Measurements from ENCODE around the gene MANSC4. TPM values are rescaled to one million over a fixed set of nuclear protein-coding genes. Genes with fewer than 3 reads are reported as not detected.

The MANSC4 gene
- total RNA-seq, 1 experiment from 2014 or later = not detected

DNA sequence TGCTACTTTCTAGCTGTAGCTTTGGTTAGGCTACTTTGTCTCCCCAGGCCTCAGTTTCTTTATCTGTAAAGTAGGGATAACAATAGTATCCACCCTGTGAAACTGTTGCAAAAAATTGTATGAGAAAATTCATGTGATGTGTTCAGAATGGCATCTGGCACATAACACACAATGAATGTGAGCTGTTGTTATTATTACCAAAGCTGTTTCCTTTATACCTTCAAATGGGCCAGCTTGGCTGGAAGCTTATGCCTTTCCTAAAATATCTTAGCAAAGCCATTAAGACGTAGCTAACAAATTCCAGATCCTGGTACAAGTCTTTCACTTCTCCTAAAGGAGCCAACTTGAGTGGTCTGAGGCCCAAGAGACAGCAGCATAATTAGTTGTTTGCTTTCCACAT lies 25.2 kb upstream of the MANSC4 start:
- TF ChIP-seq E2F1 (CRISPR knock-in tag; IDR thresholded peaks at IDR 0.05) = no peak
- CTCF ChIA-PET = no interaction called here
- H3K4me3 Mint-ChIP-seq = no peak overlapping the region
- H3K4me1 Mint-ChIP-seq = peaks cover 6% of the 10 kb centered on the region
- ATAC-seq (no peak), DNase-seq (ENCODE audit: low spot score) (no peak)
- no peak overlapping the region for H3K27ac Mint-ChIP-seq
- POLR2A ChIA-PET = no interaction called here
- H3K9me3 Mint-ChIP-seq = no peaks in the 10 kb centered on the region
- no peaks in the 10 kb centered on the region for H3K27me3 Mint-ChIP-seq (ENCODE audit: low read depth)
- no peaks in the 10 kb centered on the region for H3K36me3 Mint-ChIP-seq

DNA sequence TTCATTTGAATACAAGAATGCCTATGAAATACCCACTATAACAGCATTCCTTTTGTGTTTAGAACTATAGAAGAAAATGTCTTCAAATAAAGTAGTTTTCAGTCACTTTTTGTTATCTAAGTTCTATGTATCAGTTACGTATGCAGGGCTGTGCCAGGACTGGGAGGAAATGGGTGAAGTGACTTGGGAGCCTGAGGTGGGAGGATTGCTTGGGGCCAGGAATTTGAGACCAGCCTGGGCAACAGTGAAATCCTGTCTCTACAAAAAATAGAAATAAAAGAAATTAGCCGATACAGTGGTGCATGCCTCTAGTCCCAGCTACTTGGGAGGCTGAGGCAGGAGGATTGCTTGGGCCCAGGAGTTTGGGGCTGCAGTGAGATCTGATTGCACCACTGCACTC lies 22.9 kb upstream of the MANSC4 start:
- TF ChIP-seq, protein P1, sequence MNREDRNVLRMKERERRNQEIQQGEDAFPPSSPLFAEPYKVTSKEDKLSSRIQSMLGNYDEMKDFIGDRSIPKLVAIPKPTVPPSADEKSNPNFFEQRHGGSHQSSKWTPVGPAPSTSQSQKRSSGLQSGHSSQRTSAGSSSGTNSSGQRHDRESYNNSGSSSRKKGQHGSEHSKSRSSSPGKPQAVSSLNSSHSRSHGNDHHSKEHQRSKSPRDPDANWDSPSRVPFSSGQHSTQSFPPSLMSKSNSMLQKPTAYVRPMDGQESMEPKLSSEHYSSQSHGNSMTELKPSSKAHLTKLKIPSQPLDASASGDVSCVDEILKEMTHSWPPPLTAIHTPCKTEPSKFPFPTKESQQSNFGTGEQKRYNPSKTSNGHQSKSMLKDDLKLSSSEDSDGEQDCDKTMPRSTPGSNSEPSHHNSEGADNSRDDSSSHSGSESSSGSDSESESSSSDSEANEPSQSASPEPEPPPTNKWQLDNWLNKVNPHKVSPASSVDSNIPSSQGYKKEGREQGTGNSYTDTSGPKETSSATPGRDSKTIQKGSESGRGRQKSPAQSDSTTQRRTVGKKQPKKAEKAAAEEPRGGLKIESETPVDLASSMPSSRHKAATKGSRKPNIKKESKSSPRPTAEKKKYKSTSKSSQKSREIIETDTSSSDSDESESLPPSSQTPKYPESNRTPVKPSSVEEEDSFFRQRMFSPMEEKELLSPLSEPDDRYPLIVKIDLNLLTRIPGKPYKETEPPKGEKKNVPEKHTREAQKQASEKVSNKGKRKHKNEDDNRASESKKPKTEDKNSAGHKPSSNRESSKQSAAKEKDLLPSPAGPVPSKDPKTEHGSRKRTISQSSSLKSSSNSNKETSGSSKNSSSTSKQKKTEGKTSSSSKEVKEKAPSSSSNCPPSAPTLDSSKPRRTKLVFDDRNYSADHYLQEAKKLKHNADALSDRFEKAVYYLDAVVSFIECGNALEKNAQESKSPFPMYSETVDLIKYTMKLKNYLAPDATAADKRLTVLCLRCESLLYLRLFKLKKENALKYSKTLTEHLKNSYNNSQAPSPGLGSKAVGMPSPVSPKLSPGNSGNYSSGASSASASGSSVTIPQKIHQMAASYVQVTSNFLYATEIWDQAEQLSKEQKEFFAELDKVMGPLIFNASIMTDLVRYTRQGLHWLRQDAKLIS (CRISPR knock-in tag; IDR thresholded peaks at IDR 0.05; ENCODE audit: borderline replicate concordance) = no peak
- no peak for TF ChIP-seq CBFB (CRISPR knock-in tag; IDR thresholded peaks at IDR 0.05; ENCODE audit: low read depth)
- DNase-seq (ENCODE audit: low spot score) (no peak), ATAC-seq (no peak)
- ChIA-PET CTCF (interaction anchor here (0.6 kb wide), 1 partner anchor 148 kb away, joined by 3 read pairs; no protein-coding TSS in a partner anchor), POLR2A (no interaction called here)
- no peaks in the 10 kb centered on the region for H3K27me3 Mint-ChIP-seq (ENCODE audit: low read depth)
- H3K4me1 Mint-ChIP-seq = peaks cover 6% of the 10 kb centered on the region
- H3K9me3 Mint-ChIP-seq = no peaks in the 10 kb centered on the region
- H3K36me3 Mint-ChIP-seq = peaks cover 13% of the 10 kb centered on the region
- H3K4me3 Mint-ChIP-seq = no peak overlapping the region
- H3K27ac Mint-ChIP-seq = no peak overlapping the region

DNA sequence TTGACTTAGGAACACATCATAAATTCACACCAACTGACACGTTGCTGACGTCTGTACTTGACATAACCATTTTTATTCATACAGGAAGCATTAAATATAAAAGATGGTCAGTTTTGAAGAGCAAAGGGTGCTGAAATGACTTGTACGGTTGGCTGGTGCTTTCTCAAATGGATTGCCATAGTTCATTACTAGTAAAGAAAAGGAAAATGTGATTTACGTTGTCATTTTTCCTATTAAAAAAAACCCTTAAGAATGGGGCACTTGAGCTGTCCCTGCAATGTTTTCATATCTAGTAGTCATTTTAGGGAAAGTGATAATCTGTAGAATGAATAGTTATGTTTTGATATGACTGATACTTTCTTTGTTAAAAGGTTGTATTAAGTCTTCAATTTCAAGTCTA lies 22.5 kb upstream of the MANSC4 start:
- Mint-ChIP-seq H3K27ac (no peak overlapping the region), H3K27me3 (ENCODE audit: low read depth) (no peaks in the 10 kb centered on the region)
- CTCF ChIA-PET = interaction anchor here (0.6 kb wide), 1 partner anchor 148 kb away, joined by 3 read pairs; no protein-coding TSS in a partner anchor
- no peak for TF ChIP-seq ZNF425 (CRISPR knock-in tag; conservative IDR thresholded peaks at IDR 0.05)
- no peak for TF ChIP-seq ESRRA (CRISPR knock-in tag; IDR thresholded peaks at IDR 0.05; ENCODE audit: borderline replicate concordance)
- no peak for TF ChIP-seq KAT7 (CRISPR knock-in tag; IDR thresholded peaks at IDR 0.05; ENCODE audit: borderline replicate concordance)
- TF ChIP-seq ERG (CRISPR knock-in tag; IDR thresholded peaks at IDR 0.05) = no peak
- no peak for TF ChIP-seq EMX1 (CRISPR knock-in tag; IDR thresholded peaks at IDR 0.05)
- TF ChIP-seq NFE2L1 (CRISPR knock-in tag; IDR thresholded peaks at IDR 0.05) = no peak
- no peak for TF ChIP-seq AR (CRISPR knock-in tag; IDR thresholded peaks at IDR 0.05)
- TF ChIP-seq OVOL2 (CRISPR knock-in tag; IDR thresholded peaks at IDR 0.05; ENCODE audit: borderline replicate concordance) = no peak
- TF ChIP-seq ETV6 (CRISPR knock-in tag; IDR thresholded peaks at IDR 0.05) = no peak
- TF ChIP-seq, protein P1 (CRISPR knock-in tag; IDR thresholded peaks at IDR 0.05; ENCODE audit: borderline replicate concordance) = no peak
- no peak for TF ChIP-seq ZMAT4 (CRISPR knock-in tag; IDR thresholded peaks at IDR 0.05)

More for the DNA sequence above, 22.5 kb upstream of the MANSC4 start:
- Mint-ChIP-seq H3K4me3 (no peak overlapping the region), H3K9me3 (no peaks in the 10 kb centered on the region), H3K36me3 (peaks cover 17% of the 10 kb centered on the region), H3K4me1 (peaks cover 6% of the 10 kb centered on the region)
- ATAC-seq = no peak
- POLR2A ChIA-PET = no interaction called here
- no peak for DNase-seq (ENCODE audit: low spot score)
